ENCODE results near the gene RBM15.
A peak's percentile ranks its signal among the peaks of the same experiment; 100 is the strongest.

RBM15 gene

GRCh38 chr1:110320168-110320518, 19.0 kb upstream of the RBM15 start:
- DNase-seq = no peak

- no peak for DNase-seq
Measured at GRCh38 chr1:110321045-110321444, 18.1 kb upstream of the RBM15 start.

- DNase-seq = no peak
Measured at GRCh38 chr1:110321846-110322245, 17.3 kb upstream of the RBM15 start.

GRCh38 chr1:110324667-110325066, 14.5 kb upstream of the RBM15 start:
- no peak for DNase-seq

- DNase-seq = no peak
Measured at GRCh38 chr1:110326826-110327225, 12.4 kb upstream of the RBM15 start.

- DNase-seq = no peak
Measured at GRCh38 chr1:110328274-110328673, 10.9 kb upstream of the RBM15 start.

GRCh38 chr1:110328700-110329099, 10.5 kb upstream of the RBM15 start:
- DNase-seq = no peak

- DNase-seq = no peak
Measured at GRCh38 chr1:110335265-110335664, 3.9 kb upstream of the RBM15 start.

GRCh38 chr1:110336300-110337039, 2.7 kb upstream of the RBM15 start:
- DNase-seq = peak; percentile 35

- DNase-seq = no peak
Measured at GRCh38 chr1:110337704-110338308, 1.4 kb upstream of the RBM15 start.

GRCh38 chr1:110338309-110338885, 780 bp upstream of the RBM15 start:
- DNase-seq = peak; percentile 96

- DNase-seq = peak; percentile 7
Measured at GRCh38 chr1:110339407-110340206, 430 bp downstream of the RBM15 start.

GRCh38 chr1:110340207-110340468, 961 bp downstream of the RBM15 start:
- DNase-seq = no peak

- no peak for DNase-seq
Measured at GRCh38 chr1:110341146-110341871, 2.1 kb downstream of the RBM15 start.

- no peak for DNase-seq
Measured at GRCh38 chr1:110341872-110342331, 2.7 kb downstream of the RBM15 start.

GRCh38 chr1:110343249-110343648, 4.1 kb downstream of the RBM15 start:
- DNase-seq = no peak

- DNase-seq = no peak
Measured at GRCh38 chr1:110344152-110344551, 5.0 kb downstream of the RBM15 start.

- no peak for DNase-seq
Measured at GRCh38 chr1:110345480-110345879, 6.3 kb downstream of the RBM15 start.

- no peak for DNase-seq
Measured at GRCh38 chr1:110346690-110347089, 7.5 kb downstream of the RBM15 start.

GRCh38 chr1:110347182-110347893, 8.2 kb downstream of the RBM15 start:
- DNase-seq = no peak

GRCh38 chr1:110348050-110348449, 8.9 kb downstream of the RBM15 start:
- DNase-seq = no peak

- no peak for DNase-seq
Measured at GRCh38 chr1:110348771-110349170, 9.6 kb downstream of the RBM15 start.
